SKM-1 treated with dmso at 0.1 percent for 144 hours (cell line): ENCODE data around the gene LY6G6F.

Experiments used
- DNase-seq: peaks from one replicate; lab custom pipeline; 2025; ENCODE audit not compliant: unreplicated experiment; lab: John Stamatoyannopoulos, UW

The LY6G6F gene, protein sequence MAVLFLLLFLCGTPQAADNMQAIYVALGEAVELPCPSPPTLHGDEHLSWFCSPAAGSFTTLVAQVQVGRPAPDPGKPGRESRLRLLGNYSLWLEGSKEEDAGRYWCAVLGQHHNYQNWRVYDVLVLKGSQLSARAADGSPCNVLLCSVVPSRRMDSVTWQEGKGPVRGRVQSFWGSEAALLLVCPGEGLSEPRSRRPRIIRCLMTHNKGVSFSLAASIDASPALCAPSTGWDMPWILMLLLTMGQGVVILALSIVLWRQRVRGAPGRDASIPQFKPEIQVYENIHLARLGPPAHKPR

GRCh38 chr6:31706599-31706998 lies at the start of gene LY6G6F:
TSS of gene LY6G6F (plus strand) at chr6:31706866. CDS start at chr6:31706907, 41 bp downstream.
- no peak for DNase-seq

GRCh38 chr6:31657406-31658157 lies 49.1 kb upstream of the LY6G6F start:
- no peak for DNase-seq

- DNase-seq = no peak
These were observed 48.4 kb upstream of the LY6G6F start for GRCh38 chr6:31658158-31658688.

- no peak for DNase-seq
These were observed 47.5 kb upstream of the LY6G6F start for GRCh38 chr6:31658983-31659648.

GRCh38 chr6:31659649-31660380 lies 46.9 kb upstream of the LY6G6F start:
- peak; percentile 19 for DNase-seq

DNA sequence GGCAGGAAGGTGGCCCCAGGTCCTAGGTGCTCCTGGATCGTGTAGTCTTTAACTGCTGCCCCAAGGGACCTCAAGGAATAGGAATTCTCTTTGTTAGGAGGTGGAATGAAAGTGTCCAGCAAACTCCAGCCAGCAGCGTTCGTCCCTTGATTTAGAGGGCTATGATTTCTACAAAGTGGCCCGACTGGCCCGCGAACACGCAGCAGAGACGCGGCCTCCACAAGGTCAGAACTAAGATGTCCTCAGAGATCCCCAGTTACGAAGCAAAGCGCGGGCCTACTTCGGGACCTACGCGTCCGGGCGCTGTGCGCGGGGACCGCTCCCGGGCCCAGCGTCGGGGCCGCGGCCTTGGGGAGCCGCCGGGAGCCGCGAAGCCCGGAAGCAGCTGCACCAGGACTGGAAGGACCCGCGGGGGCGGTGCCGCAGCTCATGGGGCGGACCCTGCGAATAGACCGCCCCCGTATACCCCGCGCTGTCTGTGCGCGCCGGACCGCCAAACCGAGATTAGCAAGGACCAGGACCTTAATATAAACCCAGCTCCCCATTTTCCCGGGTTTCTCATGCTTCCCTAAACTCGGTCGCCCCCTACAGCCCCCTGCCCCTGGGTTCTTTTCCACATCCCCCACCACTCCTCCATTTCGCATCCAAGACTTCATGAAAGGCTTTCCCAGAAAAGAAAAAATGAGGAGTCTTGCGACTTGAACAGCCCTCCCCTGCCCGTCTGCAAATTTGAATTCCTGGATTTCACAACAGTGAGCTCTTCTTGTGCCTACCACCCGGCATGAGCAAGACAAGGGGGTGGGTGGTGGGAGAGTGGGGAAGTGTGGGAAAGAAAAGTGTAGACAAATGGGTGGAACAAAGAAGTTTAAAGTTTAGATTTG lies 46.0 kb upstream of the LY6G6F start, which contains the start of gene C6orf47:
C6orf47 (minus strand) TSS at position 398 of the 881 bp plus-strand sequence. CDS start 831 bp downstream, outside the sequence.
- peak; percentile 73 for DNase-seq

GRCh38 chr6:31661262-31662123 lies 45.2 kb upstream of the LY6G6F start:
- no peak for DNase-seq

DNA sequence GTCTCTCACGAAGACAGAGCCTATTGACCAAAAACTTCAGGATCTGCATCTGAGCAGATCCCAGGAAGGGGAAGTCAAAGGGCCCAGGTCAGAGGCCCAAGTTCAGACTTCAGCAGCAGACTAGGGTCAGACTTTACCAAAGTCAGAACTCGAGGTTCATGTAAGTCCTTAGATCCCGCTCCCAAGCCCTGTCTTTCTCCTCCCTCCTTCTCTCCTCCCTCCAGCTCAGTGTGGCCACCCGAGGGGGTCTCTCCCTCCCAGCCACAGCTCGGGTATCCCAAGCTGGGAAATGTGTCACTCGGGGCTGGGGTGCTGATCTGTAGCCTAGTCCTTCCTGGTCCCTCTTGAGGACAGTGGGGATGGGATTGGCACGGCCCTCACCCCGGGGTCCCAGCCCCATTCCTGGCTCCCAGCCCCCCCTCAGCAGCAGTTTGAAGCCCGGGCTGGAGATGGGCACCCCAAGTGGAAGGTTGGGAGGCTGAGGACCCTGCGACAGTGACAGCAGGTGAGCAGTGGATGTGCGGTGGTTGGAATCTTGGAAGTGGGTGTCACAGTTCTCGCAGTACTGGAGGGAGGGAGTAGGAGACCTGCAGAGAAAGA lies 44.4 kb upstream of the LY6G6F start:
- no peak for DNase-seq

- DNase-seq = no peak
These were observed 43.3 kb upstream of the LY6G6F start for GRCh38 chr6:31663126-31663960.

GRCh38 chr6:31663961-31664789 lies 42.5 kb upstream of the LY6G6F start:
- no peak for DNase-seq

GRCh38 chr6:31664790-31665500 lies 41.7 kb upstream of the LY6G6F start, which contains the start of gene GPANK1:
TSS of gene GPANK1 (minus strand) at chr6:31664997. CDS start at chr6:31664478, 519 bp downstream.
- DNase-seq = peak; percentile 84

- peak; percentile 99 for DNase-seq
These were observed 40.9 kb upstream of the LY6G6F start, which contains the start of gene CSNK2B for GRCh38 chr6:31665501-31666336. TSS of gene CSNK2B (plus strand) at chr6:31666080. CDS start at chr6:31666832, 752 bp downstream.

- DNase-seq = no peak
These were observed 40.2 kb upstream of the LY6G6F start for GRCh38 chr6:31666337-31666965.

DNA sequence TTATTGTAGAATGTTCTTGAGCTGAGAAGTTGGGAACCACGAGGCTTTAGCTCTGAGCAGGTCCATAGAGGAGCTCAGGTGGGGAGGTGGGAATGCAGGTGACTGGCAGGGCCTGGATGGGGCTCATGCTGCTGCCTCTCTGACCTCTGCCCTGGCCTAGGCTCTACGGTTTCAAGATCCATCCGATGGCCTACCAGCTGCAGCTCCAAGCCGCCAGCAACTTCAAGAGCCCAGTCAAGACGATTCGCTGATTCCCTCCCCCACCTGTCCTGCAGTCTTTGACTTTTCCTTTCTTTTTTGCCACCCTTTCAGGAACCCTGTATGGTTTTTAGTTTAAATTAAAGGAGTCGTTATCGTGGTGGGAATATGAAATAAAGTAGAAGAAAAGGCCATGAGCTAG lies 37.0 kb upstream of the LY6G6F start, which contains the start of gene LY6G5B:
LY6G5B (plus strand) TSS at position 301 of the 400 bp plus-strand sequence. CDS start 975 bp downstream, outside the sequence.
- no peak for DNase-seq
